ENCODE data around the gene DSCAML1.

DSCAML1 gene

DNA sequence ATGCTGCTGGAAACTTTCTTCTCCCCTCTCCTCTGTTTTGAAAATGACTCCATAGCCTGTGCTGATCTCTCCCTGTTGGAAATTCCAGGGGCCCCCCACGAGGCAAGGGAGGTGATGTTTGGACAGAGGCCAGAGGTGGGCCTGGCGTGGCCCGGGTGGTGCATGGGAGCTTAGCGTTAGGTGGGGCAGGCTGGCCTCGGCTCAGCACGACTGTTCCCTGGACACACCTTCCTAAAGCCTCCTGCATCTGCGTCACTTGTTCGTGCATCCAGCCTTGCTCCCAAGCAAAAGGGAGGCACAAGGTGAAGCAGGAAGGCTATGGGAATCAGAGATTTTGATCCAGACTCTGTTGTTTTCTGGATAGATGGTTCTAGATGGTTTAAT lies 334.2 kb downstream of the DSCAML1 start:
- no peak overlapping the region for H3K4me3 ChIP-seq (ENCODE audit: low read depth, low read length)
- no peak for TF ChIP-seq CTCF (IDR thresholded peaks at IDR 0.05; ENCODE audit: control insufficient read depth, extremely low read depth, insufficient read depth)
- DNase-seq (ENCODE audit: low read depth), result no peak

DNA sequence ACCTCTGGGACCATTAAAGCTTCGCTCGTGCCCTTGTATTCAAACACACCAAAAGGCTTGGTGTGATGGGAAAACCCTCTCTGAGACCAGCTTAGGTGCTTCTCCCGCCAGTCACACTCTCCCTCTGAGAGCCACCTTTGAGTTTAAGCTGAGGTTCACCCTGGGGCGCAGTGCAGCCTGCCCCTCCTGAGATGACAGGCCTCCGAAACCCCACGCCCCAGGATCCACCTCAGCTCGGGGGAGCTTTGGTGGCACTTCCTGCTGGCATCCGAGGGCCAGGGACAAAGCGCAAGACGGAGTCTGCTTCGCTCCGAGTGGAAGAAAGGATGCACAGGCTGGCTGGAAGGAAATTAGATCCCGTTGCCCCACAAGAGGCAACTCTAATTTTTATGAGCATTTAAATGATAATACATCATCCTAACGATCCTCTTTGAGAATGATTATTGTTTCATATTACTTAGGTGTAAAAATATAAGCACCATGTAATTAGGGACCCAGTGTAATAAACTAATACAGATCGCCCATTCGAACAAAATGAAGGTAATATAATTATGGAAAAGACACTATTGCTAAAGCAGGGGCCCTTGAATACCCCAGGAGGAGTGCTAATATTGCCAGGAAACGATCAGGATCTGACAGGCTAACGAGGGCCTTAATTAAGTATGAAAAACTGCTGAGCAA lies 334.7 kb downstream of the DSCAML1 start:
- no peak overlapping the region for H3K4me3 ChIP-seq (ENCODE audit: low read depth, low read length)
- no peak for TF ChIP-seq CTCF (IDR thresholded peaks at IDR 0.05; ENCODE audit: control insufficient read depth, extremely low read depth, insufficient read depth)
- DNase-seq (ENCODE audit: low read depth), result no peak

GRCh38 chr11:117461396-117462182 lies 335.4 kb downstream of the DSCAML1 start:
- DNase-seq (ENCODE audit: low read depth), result no peak
- no peak for TF ChIP-seq CTCF (IDR thresholded peaks at IDR 0.05; ENCODE audit: control insufficient read depth, extremely low read depth, insufficient read depth)
- H3K4me3 ChIP-seq (ENCODE audit: low read depth, low read length), result no peak overlapping the region

GRCh38 chr11:117459979-117460300 lies 337.1 kb downstream of the DSCAML1 start:
- no peak for TF ChIP-seq CTCF (IDR thresholded peaks at IDR 0.05; ENCODE audit: control insufficient read depth, extremely low read depth, insufficient read depth)
- DNase-seq (ENCODE audit: low read depth), result no peak
- no peak overlapping the region for H3K4me3 ChIP-seq (ENCODE audit: low read depth, low read length)

DNA sequence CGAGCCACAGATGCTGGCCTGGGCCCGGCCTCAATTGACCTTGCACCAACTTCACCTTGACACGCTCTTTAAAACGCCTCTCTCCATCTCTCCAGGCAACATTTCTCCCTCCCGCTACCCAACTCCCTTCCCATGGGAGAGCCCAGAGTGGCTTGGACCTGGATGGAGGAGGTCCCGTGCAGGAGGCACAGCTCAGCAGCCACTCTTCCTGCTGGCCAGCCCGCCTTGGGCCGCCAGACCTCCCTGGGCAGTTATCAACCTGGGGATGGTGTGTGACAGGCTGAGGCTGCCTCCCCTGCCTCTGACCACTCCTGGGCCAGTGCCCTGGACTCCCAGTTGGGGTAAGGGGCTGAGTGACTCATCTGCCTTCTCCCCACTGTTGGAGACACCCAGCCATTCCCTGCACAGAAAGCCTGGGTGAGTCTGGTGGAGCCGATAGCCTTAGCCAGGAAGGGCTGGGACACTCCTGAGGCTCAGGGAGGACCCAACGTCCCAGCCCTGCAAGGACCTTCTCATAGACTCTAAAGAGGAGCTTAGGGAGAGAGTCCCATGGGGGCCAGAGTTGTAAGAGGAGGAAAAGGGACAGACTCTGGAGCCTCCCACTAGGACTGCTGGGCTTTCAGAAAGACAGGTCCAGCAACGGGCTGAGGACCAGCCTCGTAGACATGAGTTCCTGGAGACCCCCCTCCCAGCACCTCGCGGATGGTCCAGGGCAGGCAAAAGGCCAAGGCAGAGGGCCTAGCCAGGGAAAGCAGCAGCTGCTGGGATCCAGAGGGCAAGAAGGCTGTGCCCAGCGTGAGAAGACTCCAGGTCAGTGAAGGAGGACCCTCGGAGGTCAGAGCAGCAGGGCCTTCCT lies 337.7 kb downstream of the DSCAML1 start:
- DNase-seq (ENCODE audit: low read depth), result no peak
- no peak overlapping the region for H3K4me3 ChIP-seq (ENCODE audit: low read depth, low read length)
- TF ChIP-seq CTCF (IDR thresholded peaks at IDR 0.05; ENCODE audit: control insufficient read depth, extremely low read depth, insufficient read depth), result no peak

GRCh38 chr11:117458275-117459122 lies 338.5 kb downstream of the DSCAML1 start:
- no peak for TF ChIP-seq CTCF (IDR thresholded peaks at IDR 0.05; ENCODE audit: control insufficient read depth, extremely low read depth, insufficient read depth)
- no peak overlapping the region for H3K4me3 ChIP-seq (ENCODE audit: low read depth, low read length)
- DNase-seq (ENCODE audit: low read depth), result no peak
